GM21423 (cell line): ENCODE data around the gene WDR88.
"Not testable (repeated sequence)": the region's sequence is repeated elsewhere in the genome, so short reads cannot be mapped to it uniquely, and the experiment has no call there.

Experiments
- ATAC-seq: cut with Tn5 transposase; IDR thresholded peaks from one replicate; pipeline ENCODE4 v1.9.1; 2021; ENCODE audit warnings: mild to moderate bottlenecking, moderate library complexity; ENCODE audit not compliant: unreplicated experiment

WDR88 gene

DNA sequence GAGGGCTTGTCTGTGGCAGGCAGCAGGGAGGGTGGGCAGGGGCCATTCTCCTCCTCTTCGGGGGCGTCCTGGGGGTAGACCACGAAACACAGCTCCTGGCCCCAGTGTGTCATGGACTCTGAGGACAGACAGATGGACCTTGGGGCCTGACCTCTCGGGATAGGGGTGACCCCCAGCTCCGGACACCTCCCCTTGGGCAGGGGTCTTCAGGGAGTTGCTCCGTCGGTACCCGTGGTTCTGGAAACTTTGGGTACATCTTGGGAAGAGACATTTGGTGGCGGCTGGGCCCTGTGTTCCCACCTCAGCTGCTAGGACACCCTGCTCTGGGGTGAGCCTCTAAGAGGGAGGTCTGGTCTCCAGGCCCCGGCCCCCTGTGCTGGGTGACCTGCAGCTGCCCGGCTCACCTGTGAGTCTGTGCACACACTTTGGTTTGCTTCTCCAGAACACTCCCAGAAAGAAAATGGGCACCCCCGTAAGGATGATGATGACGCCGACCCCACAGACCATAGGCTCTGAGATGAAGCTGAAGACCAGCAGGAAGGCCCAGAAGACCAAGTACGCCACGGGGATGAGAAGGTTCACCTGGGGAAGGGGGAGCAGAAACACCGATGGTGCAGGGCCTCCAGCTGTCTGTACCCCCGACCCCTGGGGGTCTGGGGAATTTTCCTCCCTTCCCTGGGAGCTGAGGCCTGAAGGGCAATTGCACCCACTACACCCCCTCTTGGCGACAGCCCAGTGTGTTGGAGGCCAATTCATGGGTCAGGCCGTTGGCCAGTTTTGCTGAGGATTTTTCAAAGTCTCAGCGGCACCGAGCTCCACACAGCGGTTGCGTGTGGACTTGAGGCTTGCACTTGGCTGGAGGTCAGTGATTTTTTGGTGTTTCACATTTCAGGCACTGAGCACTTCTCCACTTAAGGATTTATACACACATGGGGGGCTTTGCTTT lies 77.3 kb downstream of the WDR88 start:
- ATAC-seq, result no peak

DNA sequence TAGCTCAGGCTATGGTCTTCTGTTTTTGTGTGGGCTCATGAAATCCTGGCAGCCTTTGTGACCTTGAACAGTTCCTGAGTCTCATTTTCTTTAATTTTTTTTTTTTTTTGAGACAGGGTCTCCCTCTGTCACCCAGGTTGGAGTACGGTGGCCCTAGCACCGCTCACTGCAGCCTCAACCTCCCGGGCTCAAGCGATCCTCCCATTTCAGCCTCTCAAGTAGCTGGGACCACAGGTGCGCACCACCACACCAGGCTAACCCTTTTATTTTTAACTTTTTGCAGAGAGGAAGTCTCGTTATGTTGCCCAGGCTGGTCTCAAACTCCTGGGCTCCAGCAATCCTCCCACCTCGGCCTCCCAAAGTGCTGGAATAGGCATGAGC lies 77.9 kb downstream of the WDR88 start:
- not testable (repeated sequence) for ATAC-seq

GRCh38 chr19:33210266-33210940 lies 78.5 kb downstream of the WDR88 start:
- ATAC-seq, result no peak

DNA sequence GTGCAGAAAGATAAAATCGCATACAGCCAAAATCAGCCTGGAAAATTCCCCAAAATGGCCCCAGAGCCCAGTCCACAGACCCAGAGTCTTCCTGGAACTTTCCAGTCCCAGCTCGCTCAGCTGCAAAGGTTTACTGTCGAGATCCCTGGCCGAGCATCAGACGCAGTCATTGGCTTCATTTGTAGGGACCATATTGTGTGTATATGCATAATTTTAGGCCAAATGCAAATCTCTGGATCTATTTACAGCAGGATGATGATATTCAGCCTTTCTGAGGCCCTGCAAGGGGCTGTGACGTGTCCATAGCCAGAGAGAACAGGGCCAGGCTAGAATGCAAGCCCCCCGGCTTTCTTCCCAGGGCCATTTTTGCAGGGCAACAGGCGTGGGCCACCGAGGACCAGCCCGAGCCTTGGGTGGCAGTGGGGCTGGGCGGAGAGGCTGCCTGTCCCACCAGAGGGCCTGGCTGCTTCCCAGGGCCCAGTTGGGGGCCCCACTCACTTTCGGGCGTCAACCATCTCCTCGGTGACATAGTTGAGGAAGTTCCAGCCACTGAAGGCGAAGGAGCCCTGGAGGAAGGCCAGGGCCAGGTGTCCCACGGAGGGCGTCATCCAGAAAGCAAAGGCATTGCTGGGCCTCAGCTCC lies 80.0 kb downstream of the WDR88 start:
- ATAC-seq, result no peak

DNA sequence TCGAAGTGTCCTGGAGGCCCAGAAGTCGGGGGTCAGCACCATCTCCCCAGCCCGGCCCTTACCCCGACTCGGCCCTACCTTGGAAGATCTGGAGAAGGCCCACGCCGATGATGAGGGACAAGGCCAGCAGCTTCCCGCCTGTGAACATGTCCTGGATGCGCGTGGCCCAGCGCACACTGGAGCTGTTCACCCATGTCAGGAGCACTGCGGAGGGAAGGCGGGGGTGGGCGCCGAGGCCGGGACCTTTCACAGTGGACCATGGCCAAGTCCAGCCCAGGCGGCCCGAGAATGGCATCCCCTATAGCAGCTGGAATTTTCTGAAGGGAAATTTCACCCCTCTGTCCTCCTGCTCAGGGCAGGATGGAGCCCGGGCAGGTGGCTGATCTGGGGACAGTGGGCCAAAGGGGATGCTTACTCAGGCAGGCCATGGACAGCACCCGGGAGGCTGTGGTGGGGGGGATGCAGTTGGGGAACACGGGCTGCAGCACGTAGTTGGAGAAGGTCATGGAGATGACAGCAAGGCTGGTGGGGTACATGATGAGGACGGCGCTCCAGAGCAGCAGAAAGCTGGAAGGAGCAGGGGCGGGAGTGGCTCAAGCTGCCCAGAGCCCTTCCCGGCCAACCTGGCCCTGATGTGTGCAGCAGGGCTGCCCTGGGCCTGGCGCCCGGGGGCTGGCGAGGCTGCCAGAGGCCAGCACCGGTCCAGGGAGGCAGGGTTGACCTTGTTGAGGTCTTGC lies 80.7 kb downstream of the WDR88 start:
- no peak for ATAC-seq

DNA sequence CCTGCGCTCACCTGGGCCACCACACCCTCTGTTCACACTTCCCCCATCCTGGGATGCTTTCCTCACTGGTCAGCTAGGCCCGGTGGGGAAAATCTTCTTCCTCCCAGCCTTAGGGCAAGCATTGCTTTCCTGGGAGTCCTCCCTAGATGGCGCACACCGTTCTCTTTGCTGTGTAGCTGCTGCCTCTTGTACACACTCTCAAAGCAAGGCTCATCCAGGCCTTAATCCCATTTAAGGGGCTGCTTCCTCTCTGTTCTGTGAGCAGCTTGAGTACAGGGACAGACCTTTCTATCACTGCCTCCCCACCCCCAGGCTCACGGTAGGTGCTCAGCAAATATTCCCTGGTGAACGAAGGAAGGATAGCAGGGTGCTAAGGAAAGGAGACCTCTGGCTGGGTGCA lies 82.7 kb downstream of the WDR88 start:
- ATAC-seq, result no peak

GRCh38 chr19:33215438-33216197 lies 83.7 kb downstream of the WDR88 start:
- no peak for ATAC-seq

DNA sequence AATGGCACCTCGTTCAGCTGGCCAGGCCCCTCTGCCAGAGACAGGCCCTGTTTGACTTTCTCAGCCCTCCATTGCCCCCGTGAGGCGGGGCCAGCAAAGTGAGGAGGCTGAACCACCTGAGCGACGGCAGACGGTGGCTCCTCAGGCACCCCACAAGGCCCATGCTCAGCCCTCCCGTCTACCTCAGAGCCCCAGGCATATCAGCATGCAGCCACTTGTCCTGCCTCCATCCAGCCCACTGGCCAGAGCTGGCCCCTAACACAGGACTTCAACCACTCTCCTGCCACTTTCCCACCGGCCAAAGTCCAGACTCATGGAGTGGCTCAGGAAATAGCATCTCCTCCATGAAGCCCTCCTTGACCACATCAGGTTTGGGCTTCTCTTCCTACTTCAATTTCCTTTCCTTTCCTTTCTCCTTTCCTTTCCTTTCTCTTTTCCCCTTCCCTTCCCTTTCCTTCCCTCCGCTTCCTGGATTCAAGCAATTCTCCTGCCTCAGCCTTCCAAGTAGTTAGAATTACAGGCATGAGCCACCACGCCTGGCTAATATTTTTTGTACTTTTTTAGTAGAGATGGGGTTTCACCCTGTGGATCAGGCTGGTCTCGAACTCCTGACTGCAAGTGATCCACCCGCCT lies 84.4 kb downstream of the WDR88 start:
- ATAC-seq, result no peak

- no peak for ATAC-seq
These were observed 86.0 kb downstream of the WDR88 start for GRCh38 chr19:33217881-33218280.

DNA sequence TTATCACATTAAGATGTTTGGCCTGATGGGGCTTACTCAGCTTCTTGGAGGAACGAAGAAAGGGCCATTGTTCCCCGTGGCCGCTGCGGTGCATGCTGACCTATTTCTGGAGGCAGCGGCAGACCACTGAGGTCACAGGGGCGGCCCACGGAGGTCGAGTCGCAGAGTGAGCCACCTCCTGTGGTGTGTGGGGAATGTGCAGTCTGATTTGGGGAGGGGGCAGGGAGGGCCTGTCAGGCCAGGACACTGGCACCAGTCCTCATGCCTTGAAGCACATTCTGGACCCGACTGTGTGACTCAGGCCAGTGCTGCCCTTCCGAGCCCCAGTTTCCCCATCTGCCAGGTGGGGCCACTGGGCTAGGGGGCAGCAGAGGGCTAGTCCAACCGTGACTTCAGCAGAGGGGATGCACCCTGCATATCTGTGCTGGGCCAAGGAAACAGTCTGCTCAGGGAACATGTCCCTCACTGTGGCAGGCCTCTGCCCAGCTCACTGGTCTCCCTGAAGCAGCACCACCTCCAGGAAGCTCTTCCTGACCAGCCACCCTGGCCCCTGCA lies 87.4 kb downstream of the WDR88 start:
- no peak for ATAC-seq

- ATAC-seq, result no peak
These were observed 88.2 kb downstream of the WDR88 start for GRCh38 chr19:33220115-33220514.

GRCh38 chr19:33220735-33221134 lies 88.8 kb downstream of the WDR88 start:
- ATAC-seq, result no peak

DNA sequence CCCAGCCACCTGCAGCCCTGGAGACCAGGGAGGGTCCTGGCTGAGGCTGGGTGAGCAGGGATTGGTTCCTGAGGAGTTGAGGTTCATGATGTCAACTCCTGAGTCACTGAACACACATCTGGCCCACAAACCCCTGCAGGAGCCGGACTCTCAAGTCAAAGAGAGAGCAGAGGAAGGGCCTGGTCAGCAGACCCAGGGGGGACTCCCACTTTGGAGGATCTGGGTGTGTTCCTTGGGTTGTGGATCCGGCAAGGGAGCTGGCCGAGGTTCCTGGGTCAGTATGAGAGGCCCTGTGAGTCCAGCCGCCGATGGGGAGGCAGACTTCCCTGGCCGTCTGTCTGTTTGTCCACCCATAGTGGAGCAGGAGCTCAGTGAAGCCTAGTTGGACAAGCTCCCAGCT lies 89.7 kb downstream of the WDR88 start:
- no peak for ATAC-seq

GRCh38 chr19:33222255-33222654 lies 90.3 kb downstream of the WDR88 start:
- not testable (repeated sequence) for ATAC-seq

GRCh38 chr19:33224694-33225457 lies 93.0 kb downstream of the WDR88 start:
- no peak for ATAC-seq
